Middle frontal gyrus (tissue), 1 donor: ENCODE results near the gene SPATA25.
"Not testable (repeated sequence)": the region's sequence is repeated elsewhere in the genome, so short reads cannot be mapped to it uniquely, and the experiment has no call there.

Experiments used
- DNase-seq: peaks from one replicate; pipeline ENCODE4 v3.0.0-alpha.2; 2015; ENCODE audit warnings: low spot score; ENCODE audit errors: extremely low spot score

Gene SPATA25

GRCh38 chr20:45894797-45895196, 7.4 kb upstream of the SPATA25 start:
- DNase-seq, result no peak

- DNase-seq, result no peak
Observed at GRCh38 chr20:45893831-45894230, 6.4 kb upstream of the SPATA25 start.

- DNase-seq, result no peak
Observed at GRCh38 chr20:45892828-45893500, 5.5 kb upstream of the SPATA25 start.

DNA sequence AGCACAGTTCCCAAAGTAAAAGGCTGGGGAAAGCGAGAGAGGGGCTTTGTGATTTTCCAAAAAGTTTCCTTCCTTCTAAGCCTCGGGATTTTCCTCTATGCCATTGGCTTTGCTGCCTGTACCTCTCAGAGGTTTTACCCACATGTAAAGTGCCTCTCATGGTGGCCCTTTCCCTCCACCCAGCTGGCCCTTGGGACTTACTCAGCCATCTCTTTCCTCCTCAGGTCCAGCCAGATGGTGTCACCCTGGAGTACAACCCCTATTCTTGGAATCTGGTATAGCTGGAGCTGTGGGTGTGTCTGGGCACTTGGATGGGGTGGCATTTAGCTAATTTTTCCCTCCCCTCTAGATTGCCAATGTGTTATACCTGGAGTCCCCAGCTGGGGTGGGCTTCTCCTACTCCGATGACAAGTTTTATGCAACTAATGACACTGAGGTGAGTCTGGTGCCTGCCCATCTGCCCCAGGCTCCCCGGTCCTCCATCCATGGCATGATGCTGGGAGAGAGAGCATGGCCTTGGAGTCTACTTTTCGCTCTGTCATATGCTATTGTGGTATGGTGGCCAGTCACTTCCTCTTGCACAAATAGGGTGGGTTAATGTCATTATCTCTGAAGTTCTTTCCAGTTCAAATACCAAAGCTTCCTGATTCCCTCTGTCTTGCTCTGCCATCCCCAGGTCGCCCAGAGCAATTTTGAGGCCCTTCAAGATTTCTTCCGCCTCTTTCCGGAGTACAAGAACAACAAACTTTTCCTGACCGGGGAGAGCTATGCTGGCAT, 4.8 kb upstream of the SPATA25 start:
- DNase-seq, result no peak

DNA sequence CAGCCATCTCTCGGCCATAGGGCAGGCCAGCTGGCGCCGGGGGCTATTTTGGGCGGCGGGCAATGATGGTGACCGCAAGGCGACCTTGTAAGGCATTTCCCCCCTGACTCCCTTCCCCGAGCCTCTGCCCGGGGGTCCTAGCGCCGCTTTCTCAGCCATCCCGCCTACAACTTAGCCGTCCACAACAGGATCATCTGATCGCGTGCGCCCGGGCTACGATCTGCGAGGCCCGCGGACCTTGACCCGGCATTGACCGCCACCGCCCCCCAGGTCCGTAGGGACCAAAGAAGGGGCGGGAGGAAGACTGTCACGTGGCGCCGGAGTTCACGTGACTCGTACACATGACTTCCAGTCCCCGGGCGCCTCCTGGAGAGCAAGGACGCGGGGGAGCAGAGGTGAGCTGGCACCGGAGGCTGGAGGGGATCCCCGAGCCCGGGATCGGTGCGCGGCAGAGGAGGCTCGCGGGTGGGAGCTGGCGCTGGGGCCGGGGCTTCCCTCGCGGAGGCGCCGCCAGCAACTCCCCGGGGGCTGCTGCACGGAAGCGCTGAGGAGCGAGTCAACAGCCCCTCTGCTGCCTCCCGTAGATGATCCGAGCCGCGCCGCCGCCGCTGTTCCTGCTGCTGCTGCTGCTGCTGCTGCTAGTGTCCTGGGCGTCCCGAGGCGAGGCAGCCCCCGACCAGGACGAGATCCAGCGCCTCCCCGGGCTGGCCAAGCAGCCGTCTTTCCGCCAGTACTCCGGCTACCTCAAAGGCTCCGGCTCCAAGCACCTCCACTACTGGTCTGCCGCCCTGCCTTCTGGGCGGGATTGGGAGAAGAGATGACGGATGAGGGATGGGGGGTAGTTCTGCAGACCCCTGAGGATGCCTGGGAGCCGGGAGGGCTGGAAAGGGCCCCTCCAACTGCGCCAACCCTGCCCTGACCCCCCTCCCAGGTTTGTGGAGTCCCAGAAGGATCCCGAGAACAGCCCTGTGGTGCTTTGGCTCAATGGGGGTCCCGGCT, 3.9 kb upstream of the SPATA25 start, which contains the start of the genes CTSA and NEURL2:
CTSA (plus strand) TSS at position 351 of the 999 bp plus-strand sequence; CDS start at position 585, 234 bp downstream.
NEURL2 (minus strand) TSS at position 224 of the 999 bp plus-strand sequence; CDS start at position 7, 217 bp downstream.
- peak; percentile 75 for DNase-seq

DNA sequence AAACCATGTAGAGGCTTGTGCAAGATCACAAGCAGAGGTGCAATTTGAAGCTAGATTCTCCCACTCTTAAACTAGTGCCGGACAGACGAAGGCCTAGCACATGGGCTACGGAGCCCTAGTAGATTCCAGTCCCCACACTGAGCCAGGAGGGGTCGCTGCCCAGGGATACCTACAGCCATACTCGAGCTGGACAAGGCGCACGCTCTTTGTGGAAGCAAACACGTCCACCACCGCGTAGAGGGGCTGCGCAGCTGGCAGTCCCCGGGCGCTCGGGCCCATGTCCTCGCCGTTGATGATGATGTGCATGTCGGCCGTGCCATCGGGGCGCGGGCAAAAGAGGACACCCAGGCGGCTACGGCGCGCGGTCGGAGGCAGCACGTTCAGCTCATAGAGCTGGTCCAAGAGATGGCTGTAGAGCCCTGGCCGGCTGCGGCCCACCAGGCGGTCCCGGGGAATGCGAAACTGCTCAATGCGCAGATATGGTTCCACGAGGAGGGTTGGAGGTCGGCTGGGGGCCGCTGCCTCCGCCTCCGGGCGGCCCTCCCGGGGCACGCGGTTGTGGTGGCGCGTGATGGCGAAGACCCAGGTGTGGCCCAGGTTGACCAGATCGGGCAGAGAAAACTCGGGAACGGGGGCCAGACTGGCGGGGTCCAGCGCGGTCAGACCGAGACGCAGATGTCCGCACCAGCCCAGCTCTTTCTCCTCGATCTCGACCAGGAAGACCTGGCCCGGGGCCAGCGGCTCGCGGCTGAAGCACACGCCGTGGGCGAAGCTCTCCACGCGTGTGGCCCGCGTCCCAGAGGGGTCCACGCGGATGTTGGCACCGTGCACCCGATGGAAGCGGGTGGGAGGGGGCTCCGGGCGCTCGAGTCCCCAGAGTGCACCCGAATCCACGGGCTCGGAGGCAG, 2.9 kb upstream of the SPATA25 start:
- DNase-seq, result no peak

DNA sequence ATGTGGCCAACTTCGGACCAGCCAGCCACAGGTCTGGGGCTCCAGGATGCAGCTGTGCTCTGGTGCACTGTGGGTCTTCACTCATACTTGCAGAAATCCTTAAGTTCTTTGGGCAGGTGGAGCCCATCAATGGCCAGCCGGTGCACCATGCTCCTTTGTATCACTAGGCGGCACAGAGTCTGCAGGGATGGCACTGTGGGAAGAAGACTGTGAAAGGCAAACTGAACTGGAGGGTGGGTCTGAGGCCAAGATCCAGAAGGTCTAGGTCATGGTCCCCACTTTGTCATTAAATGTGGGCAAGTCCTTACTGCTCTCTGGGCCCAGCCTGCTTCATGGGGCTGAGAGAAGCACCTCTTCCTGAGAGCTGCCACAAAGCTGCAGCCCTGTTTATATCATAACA, 1.3 kb upstream of the SPATA25 start:
- DNase-seq, result no peak

- DNase-seq, result no peak
Observed at GRCh38 chr20:45886590-45887345, 654 bp downstream of the SPATA25 start.

DNA sequence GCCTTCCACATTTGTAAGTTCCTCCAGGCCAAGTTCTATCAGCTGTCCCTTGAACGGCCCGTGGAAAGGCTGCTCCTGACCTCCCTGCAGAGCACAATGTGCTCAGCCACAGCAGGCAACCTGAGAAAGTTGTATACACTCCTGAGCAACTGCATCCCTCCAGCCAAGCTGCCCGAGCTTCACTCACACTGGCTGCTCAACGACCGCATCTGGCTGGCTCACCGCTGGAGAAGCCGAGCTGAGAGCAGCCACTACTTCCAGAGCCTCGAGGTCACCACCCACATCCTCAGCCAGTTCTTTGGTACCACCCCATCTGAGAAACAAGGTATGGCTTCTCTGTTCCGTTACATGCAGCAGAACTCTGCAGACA, 4.3 kb downstream of the SPATA25 start:
- no peak for DNase-seq

DNA sequence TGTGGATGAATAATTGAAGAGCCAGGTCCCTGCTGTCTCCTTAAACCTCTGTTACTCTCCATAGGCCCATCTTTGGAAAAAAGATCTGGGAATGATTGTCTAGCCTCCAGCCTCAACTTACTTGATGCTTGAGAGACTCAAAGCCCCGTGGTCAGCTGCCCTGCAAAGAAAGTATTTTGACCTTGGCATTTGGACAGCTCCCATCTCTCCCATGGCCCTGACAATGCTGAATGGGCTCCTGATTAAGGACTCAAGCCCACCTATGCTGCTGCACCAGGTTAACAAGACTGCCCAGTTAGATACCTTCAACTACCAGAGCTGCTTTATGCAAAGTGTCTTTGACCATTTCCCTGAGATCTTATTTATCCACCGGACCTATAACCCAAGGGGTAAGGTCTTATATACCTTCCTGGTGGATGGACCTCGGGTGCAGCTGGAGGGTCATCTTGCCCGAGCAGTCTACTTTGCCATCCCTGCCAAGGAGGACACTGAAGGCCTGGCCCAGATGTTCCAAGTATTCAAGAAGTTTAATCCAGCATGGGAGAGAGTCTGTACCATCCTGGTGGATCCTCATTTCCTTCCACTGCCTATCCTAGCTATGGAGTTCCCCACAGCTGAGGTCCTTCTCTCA, 4.8 kb downstream of the SPATA25 start:
- no peak for DNase-seq

DNA sequence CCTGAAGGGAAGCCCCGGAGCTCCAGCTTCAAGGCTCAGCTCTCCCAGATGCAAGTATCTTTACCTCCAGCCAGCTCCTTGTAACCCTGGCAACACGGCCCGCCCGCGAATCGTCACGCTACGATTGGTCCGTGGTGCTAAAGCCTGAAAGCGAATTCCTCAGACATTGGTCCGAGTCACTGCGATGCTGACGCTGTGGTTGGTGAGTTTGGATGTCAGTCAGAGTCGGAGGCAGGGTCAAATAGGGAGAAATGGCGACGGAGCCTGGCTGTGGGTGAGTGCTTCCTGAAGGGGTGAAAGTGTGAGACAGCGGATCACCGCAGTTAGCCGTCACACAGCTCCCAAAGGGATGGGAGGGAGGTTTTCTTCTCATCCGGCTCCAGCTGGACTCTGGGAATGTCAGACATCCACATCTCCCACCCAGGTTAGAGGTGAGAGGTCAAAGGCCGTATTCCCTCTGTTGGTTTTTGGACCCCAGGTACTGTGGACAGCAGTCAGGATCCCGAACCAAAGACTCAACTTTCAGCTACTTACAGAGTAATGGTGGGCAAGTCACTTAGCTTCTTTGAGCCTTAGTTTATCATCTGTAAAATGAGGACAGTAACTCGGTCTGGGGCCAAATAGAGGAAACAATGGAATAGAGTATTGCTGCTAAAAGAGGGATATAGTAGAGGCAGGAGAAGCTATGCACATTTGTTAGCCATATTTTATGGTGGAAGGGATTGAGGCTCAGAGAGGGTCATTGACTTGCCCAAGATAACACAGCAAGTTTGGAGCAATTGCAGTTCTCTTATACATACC, 6.2 kb downstream of the SPATA25 start, which contains the start of gene ZSWIM1:
ZSWIM1 (plus strand) TSS at position 240 of the 801 bp plus-strand sequence. CDS start 1,366 bp downstream, outside the sequence.
- peak; percentile 99 for DNase-seq

DNA sequence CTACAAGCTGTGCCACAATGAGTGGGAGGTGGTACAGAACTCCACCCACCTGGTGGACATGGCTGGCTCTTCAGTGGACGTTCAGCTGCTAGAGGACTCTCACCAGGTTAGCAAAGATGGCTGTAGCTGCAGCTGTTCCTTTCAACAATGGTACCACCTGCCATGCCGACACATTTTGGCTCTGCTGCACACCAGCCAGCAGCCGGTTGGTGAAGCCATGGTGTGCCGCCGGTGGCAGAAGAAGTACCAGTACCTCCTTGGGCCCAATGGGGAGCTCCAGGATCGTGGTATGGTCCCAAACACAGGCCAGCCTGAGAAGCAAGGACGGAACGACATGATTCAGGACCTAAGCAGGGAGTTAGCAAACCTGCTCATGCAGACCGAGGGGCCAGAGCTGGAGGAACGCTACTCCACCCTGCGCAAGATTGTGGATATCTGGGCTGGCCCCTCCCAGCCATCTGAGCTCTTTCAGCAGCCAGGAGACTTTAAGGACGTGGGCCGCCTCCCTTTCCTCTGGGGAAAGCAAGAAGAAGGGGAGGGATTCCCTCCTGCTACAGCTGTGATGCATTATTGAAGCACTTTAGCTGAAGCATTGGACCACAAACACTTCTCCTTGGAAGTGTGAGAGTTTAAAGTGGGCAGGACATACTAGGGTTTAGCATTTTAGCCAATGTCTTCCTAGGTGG, 9.2 kb downstream of the SPATA25 start:
- DNase-seq, result no peak

DNA sequence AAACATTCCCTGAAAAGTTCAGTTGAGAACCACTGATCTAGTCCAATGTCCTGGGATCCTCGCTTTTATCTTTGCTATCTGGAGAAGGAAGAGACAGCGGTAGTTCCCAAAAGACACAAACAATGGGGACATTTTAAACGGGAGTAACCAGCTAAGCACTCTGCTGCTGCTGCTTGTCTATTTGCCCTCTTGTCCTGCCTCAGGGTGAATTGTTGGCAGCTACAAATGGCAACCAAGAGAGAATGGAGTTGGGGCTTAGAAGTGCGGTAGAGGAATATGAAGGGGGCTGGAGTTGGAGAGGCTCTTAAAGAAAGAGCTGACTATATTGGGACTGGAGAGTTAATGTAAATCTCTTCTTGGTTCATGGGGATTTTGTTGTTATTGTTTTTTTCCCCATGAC, 12.8 kb downstream of the SPATA25 start:
- no peak for DNase-seq

DNA sequence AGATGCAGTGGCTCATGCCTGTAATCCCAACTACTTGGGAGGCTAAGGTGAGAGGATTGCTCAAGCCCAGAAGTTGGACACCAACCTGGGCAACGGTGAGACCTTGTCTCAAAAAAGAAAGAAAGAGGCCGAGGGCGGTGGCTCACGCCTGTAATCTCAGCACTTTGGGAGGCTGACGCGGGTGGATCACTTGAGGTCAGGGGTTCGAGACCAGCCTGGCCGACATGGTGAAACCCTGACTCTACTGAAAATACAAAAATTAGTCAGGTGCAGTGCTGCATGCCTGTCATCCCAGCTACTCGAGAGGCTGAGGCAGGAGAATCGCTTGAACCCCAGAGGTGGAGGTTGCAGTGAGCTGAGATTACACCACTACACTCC, 13.3 kb downstream of the SPATA25 start:
- DNase-seq, result not testable (repeated sequence)

DNA sequence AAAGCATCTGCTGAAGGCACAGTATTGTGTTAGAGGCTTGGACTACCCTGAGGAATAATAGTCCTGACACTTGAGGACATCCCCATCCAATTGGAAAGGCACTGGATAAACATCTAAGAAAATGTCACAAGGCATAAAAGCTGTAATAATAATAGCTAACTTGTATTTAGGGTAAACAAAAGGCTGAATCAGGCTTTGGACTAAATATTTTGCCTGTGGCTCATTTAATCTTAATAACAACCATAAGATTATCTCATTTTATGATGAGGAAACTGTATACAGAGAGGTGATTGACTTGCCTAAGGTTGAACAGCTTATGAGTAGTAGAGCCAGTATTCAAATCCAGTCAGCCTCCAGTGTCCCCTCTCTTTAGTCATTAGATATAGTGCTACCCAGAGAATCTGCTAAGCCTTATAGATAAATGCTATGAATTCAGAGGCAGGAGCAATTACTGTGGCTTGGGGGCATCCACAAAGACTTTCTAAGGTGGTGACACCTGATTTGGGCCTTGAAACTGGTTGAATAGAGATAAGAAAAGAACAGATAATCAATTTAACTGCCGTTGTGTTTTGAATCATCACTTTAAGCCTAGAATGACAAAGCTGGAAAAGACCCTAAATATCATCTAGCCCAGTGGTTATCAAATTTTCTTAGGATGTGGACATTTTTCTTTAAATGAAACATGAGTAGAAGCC, 13.9 kb downstream of the SPATA25 start:
- DNase-seq, result no peak

GRCh38 chr20:45872626-45873025, 14.8 kb downstream of the SPATA25 start:
- no peak for DNase-seq

DNA sequence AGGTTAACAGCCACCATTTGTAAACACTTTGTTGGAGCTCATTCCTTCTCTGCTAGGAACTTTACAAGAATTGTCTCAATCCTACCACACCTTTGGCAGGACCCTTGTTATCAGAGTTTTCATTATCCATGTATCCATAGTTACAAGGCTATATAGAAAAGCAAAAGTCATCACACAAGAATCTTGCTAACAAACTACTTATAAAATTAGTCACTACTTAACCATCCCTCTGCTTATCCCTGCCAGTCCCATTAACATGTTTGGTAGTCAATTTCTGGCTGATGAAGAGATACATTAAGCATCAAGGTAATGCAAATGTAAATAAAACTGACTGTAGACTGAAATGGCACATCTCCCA, 19.6 kb downstream of the SPATA25 start:
- no peak for DNase-seq
